Right lobe of liver (tissue), 6 donors: Measurements from ENCODE around the gene ADAMTS14. TPM values are rescaled to one million over a fixed set of nuclear protein-coding genes. Genes with fewer than 3 reads are reported as not detected.
A peak's percentile ranks its signal among the peaks of the same experiment; 100 is the strongest.

ENCODE experiments used
- ATAC-seq, 4 donors: fragments of 200-7000 bp; cut with Tn5 transposase; one replicate each; pipeline ENCODE4 v1.9.1; 2020; ENCODE audit warnings: mild to moderate bottlenecking in 4 of 4, moderate library complexity in 4 of 4
- DNase-seq, 3 donors: peaks; one replicate each; pipeline ENCODE4 v3.0.0-alpha.2; 2020
- H3K27ac ChIP-seq, 3 donors: fragments of 200-600 bp; one replicate each; pipeline ENCODE4 v1.8.0; 2022
- H3K27me3 ChIP-seq, 2 donors: fragments of 200-600 bp; one replicate each; pipeline ENCODE4 v1.8.0; 2022
- H3K36me3 ChIP-seq, 4 donors: fragments of 200-600 bp; sonication (generic) in 1 of 4; one replicate each; pipeline versions ENCODE4 v1.5.1 to v1.8.0; 2017 to 2022; ENCODE audit warnings: control low read depth in 1 of 4
- H3K4me1 ChIP-seq, 4 donors: fragments of 200-600 bp; sonication (generic) in 1 of 4; one replicate each; pipeline versions ENCODE4 v1.5.1 to v1.8.0; 2017 to 2022; ENCODE audit warnings: control low read depth in 1 of 4
- H3K4me3 ChIP-seq, 3 donors: fragments of 200-600 bp; one replicate each; pipeline ENCODE4 v1.8.0; 2022
- H3K9me3 ChIP-seq, 4 donors: fragments of 200-600 bp; sonication (generic) in 1 of 4; one replicate each; pipeline versions ENCODE4 v1.5.1 to v1.8.0; 2017 to 2022; ENCODE audit warnings: control low read depth in 1 of 4
- POLR2A ChIP-seq: fragments of 450-650 bp; IDR thresholded peaks from one replicate; pipeline ENCODE4 v1.6.1; 2017; ENCODE audit warnings: antibody characterized with exemption, mild to moderate bottlenecking
- WGBS: methylation state at CpG from one replicate; pipeline ENCODE4 v1.1.6; 2018; ENCODE audit warnings: low coverage, low lambda C conversion rate; ENCODE audit not compliant: insufficient coverage; ENCODE audit errors: missing lambda C conversion rate; 5-methylcytosine and 5-hydroxymethylcytosine counted together
- intact Hi-C, 2 donors: fragments of 100-400 bp; cut with DNase I; formaldehyde crosslinking; loops; one replicate each; pipeline versions ENCODE4 v1.11.2 to v1.14.1; 2022
- total RNA-seq, 6 experiments: library from RNA; depleted of rRNA in 2 of 6; stranded (reverse); fragments of >200 nt in 2 of 6; fragmentation: NEBNext Ultra II Directional in 3 of 6; extraction: Animal tissue kit (Norgen Biotek cat#: 25700) in 3 of 6; gene quantifications; one replicate each; pipeline versions ENCODE4 v1.1.0 to v1.2.4, GENCODE V29; 2016 to 2023
- TF ChIP-seq, protein P1 (sequence below), 4 donors: fragments of 200-600 bp in 3 of 4; fragments of 450-650 bp in 1 of 4; IDR thresholded peaks; one replicate each; pipeline versions ENCODE4 v1.5.1 to v1.8.0; 2016 to 2022; ENCODE audit warnings: antibody characterized with exemption in 4 of 4, mild to moderate bottlenecking in 2 of 4
- donor health status: DM: no; HTN: yes; CAD: no.
- donor health status: DM: no; HTN: no; CAD: no.
- donor health status: DM: no; HTN: no; CAD: no.
- donor health status: DM: no; HTN: yes; CAD: no.
- donor health status: DM: no; HTN: yes; CAD: no.

The ADAMTS14 gene
- total RNA-seq, 6 experiments from 2014 or later, result 0.06 to 0.18 (median 0.11) TPM

DNA sequence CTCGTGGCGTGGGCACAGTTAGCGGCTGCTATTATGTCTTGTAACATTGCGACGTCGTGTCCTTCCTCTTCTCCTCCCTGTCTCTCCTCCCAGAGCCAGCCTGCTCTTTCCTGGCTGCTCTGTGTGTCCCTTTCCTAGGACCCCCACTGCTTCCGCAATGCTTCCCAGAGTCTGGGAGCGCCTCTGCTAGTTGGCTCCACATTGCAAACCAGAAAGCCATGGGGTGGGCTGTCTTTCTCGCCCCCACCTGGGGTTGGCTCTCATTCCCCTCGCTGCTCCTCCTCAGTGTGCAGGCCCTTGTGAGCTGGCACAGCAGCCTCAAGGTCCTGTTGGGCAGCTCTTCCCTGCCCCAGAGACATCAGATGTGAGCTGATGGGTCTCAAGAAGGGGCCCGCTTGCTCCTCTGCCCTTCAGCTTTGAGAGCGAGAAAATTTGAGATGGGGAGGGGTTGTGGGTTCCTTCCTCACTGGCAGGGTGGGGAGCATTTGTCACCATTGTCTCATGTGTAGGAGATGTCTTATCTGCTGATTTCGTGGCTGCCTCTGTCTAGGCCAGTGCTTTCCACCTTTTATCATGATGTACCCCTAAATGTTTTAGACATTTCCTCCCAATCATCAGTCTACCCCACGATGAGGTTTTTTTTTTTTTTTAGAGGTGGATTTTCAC is 3.3 kb downstream of the ADAMTS14 start:
- H3K4me1 ChIP-seq, result peaks cover 0 to 12% (median 0%) of the 10 kb centered on the region in 4 donors
- intact Hi-C loops, result no loop called here
- WGBS, result 39% methylated on average over 7 of the region's 14 CpGs
- DNase-seq (no peak), ATAC-seq (no peak)
- H3K4me3 ChIP-seq, result no peak overlapping the region
- H3K27ac ChIP-seq, result no peak overlapping the region
- TF ChIP-seq, protein P1, sequence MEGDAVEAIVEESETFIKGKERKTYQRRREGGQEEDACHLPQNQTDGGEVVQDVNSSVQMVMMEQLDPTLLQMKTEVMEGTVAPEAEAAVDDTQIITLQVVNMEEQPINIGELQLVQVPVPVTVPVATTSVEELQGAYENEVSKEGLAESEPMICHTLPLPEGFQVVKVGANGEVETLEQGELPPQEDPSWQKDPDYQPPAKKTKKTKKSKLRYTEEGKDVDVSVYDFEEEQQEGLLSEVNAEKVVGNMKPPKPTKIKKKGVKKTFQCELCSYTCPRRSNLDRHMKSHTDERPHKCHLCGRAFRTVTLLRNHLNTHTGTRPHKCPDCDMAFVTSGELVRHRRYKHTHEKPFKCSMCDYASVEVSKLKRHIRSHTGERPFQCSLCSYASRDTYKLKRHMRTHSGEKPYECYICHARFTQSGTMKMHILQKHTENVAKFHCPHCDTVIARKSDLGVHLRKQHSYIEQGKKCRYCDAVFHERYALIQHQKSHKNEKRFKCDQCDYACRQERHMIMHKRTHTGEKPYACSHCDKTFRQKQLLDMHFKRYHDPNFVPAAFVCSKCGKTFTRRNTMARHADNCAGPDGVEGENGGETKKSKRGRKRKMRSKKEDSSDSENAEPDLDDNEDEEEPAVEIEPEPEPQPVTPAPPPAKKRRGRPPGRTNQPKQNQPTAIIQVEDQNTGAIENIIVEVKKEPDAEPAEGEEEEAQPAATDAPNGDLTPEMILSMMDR (IDR thresholded peaks at IDR 0.05), result no peak
- H3K27me3 ChIP-seq, result no peaks in the 10 kb centered on the region
- no peaks in the 10 kb centered on the region for H3K9me3 ChIP-seq
- no peaks in the 10 kb centered on the region for H3K36me3 ChIP-seq

DNA sequence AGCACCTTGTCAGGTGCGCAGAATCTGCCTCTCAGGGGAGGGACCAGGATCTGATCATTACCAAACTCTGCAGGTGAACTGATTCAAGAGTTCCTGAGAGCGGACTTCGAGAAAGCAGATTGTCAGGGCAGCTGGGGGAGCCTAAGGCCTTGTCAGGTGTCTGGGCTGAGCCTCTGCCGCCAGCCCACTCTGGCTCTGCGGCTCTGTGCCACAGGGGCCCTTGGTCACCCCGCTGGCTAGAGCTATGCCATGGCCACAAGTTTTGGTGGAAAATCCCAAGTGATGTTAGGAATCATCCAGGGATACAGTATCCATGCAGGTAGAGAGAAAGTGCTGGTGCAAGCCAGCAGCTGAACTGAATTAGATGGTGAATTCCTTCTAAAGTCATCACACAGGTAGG is 4.2 kb downstream of the ADAMTS14 start:
- peak in 1 of 3 donors; percentile 5 for DNase-seq
- WGBS, result 100% methylated on average over 1 of the region's 6 CpGs
- H3K27ac ChIP-seq, result no peak overlapping the region

DNA sequence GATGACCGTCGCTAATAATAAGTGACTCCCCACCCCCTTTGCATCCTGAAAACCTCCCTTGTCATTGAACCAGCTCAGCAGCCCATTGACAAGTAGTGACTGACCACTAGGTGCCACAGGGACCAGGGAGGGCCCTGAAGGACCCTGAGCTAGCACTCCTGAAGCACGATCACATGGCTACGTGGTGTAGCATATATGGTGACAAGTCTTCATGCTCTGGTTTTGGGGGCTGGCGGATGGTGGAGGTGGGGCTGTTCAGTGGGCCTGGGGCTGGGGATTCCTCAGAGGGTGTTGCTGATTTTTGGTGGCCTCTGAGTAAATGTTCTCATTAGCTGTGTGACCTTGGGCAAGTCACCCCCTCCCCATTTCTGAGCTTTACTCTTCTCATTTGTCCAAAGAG is 4.7 kb downstream of the ADAMTS14 start:
- ATAC-seq, result no peak
- TF ChIP-seq POLR2A, result no peak
- TF ChIP-seq, protein P1 (IDR thresholded peaks at IDR 0.05), result no peak
- no peaks in the 10 kb centered on the region for H3K36me3 ChIP-seq
- no peak overlapping the region for H3K4me3 ChIP-seq
- peak in 1 of 3 donors; percentile 7 for DNase-seq
- peaks cover 0 to 12% (median 0%) of the 10 kb centered on the region in 4 donors for H3K4me1 ChIP-seq
- 50% methylated on average over 2 of the region's 5 CpGs for WGBS
- no peaks in the 10 kb centered on the region for H3K9me3 ChIP-seq
- no peaks in the 10 kb centered on the region for H3K27me3 ChIP-seq
- no peak overlapping the region for H3K27ac ChIP-seq
- intact Hi-C loops, result no loop called here

More for the DNA sequence above, 4.2 kb downstream of the ADAMTS14 start:
- Histone ChIP-seq H3K27me3 (no peaks in the 10 kb centered on the region), H3K4me3 (no peak overlapping the region), H3K4me1 (peaks cover 0 to 12% (median 0%) of the 10 kb centered on the region in 4 donors), H3K36me3 (no peaks in the 10 kb centered on the region), H3K9me3 (no peaks in the 10 kb centered on the region)
- TF ChIP-seq POLR2A, result no peak
- TF ChIP-seq, protein P1 (IDR thresholded peaks at IDR 0.05), result no peak
- intact Hi-C loops, result no loop called here
- no peak for ATAC-seq

DNA sequence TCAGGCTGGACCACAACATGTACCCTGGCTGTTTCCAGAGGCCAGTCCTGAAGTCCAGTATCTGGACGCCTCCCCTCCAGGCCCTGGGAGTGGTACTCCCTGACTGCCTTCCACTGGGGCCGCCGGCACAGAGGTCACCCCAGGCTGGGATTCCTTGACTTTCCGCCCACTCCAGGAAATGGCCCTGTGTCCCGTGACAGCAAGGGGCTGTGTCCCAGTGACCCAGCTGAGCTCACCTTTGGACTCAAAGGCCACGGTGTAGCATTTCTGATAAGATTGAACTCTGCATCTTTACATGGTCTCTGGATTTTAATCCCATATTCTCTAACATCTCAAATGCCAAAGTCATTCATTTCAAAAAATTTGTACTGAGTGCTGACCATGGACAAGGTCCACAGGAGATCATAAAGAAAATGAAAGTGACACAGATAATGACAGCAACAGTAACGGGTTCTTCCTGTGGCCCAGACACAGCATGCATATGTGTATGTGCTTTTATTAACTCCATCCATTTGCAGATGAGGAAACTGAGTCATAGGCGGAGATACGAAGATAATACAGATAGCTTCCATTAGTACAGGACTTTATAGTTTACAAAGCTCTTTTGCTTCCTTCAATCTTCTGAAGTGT is 5.4 kb downstream of the ADAMTS14 start:
- intact Hi-C loops, result no loop called here
- peak; percentile 31 to 78 (median 54) for ATAC-seq

More for the DNA sequence above, 5.4 kb downstream of the ADAMTS14 start:
- DNase-seq, result peak in 2 of 3 donors; percentile 39 to 59
- Histone ChIP-seq H3K4me1 (peaks cover 0 to 9% (median 0%) of the 10 kb centered on the region in 4 donors), H3K27me3 (no peaks in the 10 kb centered on the region), H3K36me3 (no peaks in the 10 kb centered on the region), H3K9me3 (no peaks in the 10 kb centered on the region), H3K27ac (no peak overlapping the region), H3K4me3 (no peak overlapping the region)
- WGBS, result 45% methylated on average over 4 of the region's 9 CpGs
- TF ChIP-seq, protein P1 (IDR thresholded peaks at IDR 0.05), result no peak
- TF ChIP-seq POLR2A, result no peak
